GM08714 (cell line): ENCODE measurements around the gene TMEM92.
"Not testable (repeated sequence)": the region's sequence is repeated elsewhere in the genome, so short reads cannot be mapped to it uniquely, and the experiment has no call there.

Experiments used
- H3K4me3 ChIP-seq: fragments of 200-500 bp; sonication (Bioruptor generic); 2 replicates; pipeline ENCODE4 v1.5.1; 2014; ENCODE audit warnings: mild to moderate bottlenecking, low read length, inconsistent platforms
- ZNF274 ChIP-seq: IDR thresholded peaks from 2 replicates; pipeline ENCODE4 v1.6.1; 2012; ENCODE audit warnings: mild to moderate bottlenecking, low read depth, low read length

The TMEM92 gene

GRCh38 chr17:50312308-50312707 lies 38.0 kb downstream of the TMEM92 start:
- no peak overlapping the region for H3K4me3 ChIP-seq
- TF ChIP-seq ZNF274, result no peak

DNA sequence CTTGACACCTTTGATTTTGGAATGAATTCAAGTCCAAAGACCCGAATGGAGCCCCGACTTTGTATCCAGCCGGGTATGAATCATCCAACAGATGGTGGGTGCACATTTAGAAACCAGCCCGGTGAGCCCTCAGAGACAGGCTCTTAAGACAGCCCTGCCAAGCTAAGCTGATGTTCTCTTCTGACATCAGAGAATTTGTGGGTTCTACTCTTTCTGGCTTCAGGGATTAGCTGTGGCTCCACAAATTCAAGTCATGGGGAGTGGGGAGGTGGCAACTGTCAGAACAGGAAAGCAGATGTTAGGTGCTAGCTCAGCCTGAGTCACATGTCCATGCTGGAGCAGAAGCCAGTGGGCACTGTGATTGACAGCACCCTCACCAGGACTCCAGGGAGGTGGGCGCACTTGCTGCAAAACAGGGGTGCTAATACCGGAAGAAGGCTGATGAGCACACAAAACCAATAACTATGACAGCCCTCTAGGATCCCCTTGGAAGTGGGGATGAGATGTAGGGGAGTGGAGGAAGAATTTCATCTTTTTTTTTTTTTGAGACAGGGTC lies 40.3 kb downstream of the TMEM92 start:
- no peak for TF ChIP-seq ZNF274
- no peak overlapping the region for H3K4me3 ChIP-seq

GRCh38 chr17:50316016-50316587 lies 41.8 kb downstream of the TMEM92 start:
- H3K4me3 ChIP-seq, result no peak overlapping the region
- no peak for TF ChIP-seq ZNF274

- not testable (repeated sequence) for H3K4me3 ChIP-seq
These were observed 42.4 kb downstream of the TMEM92 start for GRCh38 chr17:50316660-50317059.

DNA sequence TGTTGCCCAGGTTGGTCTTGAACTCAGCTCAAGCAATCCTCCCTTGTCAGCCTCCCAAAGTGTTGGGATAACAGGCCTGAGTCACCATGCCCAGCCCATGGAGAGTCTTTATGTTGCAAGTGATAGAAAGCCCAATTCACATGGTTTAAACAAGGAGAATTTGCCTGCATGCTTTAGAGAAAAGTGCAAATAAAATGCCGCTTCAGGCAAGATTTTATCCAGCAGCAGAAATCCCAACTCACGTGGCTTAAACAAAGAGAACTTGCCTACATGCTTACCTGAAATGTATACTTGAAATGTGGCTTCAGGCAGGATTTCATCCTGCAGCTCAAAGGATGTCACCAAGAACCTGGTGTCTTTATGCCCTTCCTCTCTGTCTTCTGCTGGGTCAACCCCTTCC lies 42.9 kb downstream of the TMEM92 start:
- no peak for TF ChIP-seq ZNF274
- H3K4me3 ChIP-seq, result no peak overlapping the region

- no peak overlapping the region for H3K4me3 ChIP-seq
- TF ChIP-seq ZNF274, result no peak
These were observed 44.4 kb downstream of the TMEM92 start for GRCh38 chr17:50318501-50319285.

DNA sequence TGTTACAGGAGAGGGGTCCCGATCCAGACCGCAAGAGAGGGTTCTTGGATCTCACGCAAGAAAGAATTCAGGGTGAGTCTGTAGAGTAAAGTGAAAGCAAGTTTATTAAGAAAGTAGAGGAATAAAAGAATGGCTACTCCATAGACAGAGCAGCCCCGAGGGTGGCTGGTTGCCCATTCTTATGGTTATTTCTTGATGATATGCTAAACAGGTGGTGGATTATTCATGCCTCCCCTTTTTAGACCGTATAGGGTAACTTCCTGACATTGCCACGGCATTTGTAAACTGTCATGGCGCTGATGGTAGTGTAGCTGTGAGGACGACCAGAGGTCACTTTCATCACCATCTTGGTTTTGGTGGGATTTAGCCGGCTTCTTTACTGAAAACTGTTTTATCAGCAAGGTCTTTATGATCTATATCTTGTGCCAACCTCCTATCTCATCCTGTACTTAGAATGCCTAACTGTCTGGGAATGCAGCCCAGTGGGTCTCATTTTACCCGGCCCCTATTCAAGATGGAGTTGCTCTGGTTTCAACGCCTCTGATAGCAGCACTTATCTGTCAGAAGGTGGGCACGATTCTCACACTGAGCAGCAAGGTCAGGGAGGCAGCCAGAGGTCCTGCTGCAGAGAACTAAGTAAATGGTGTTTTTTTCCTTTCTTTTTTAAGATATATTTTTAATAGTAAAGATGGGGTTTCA lies 45.2 kb downstream of the TMEM92 start:
- no peak for TF ChIP-seq ZNF274
- no peak overlapping the region for H3K4me3 ChIP-seq

DNA sequence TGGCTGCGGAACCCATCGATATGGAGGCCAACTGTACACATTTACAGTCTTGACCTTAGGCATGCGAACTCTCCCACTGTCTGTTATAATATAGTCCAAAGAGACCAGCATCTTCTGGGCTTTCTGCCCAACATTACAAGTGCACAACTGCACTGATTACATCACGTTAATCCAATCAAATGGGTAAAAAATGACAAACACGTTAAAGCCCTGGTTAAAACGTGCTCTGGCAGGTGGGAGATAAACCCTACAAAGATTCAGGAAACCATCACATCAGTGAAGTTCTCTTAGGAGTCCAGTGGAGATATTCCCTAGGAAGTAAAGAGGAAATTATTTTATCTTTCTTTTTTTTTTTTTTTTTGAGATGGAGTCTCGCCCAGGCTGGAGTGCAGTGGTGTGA lies 48.0 kb downstream of the TMEM92 start:
- H3K4me3 ChIP-seq, result no peak overlapping the region
- no peak for TF ChIP-seq ZNF274

GRCh38 chr17:50323060-50323459 lies 48.8 kb downstream of the TMEM92 start:
- H3K4me3 ChIP-seq, result no peak overlapping the region
- no peak for TF ChIP-seq ZNF274

DNA sequence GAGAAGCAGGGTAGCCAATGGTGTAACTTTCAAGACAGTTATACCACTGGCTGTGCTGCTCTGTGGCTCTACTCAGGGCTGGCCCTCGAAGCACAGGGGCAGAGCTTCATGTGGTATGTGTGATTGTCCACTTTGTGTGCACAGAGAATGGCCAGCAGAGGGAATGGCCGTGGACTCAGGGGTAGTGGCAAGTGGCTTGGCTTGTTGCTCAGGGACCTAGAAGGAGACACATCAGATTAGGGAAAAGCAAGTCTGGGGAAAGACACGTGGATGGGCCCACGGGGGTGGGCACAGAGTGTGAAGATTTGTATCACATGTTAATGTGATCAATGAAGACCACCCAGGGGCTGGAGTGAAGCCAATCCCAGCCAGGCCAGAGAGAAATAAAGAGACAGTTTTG lies 51.6 kb downstream of the TMEM92 start:
- H3K4me3 ChIP-seq, result no peak overlapping the region

GRCh38 chr17:50326831-50327364 lies 52.6 kb downstream of the TMEM92 start:
- H3K4me3 ChIP-seq, result no peak overlapping the region
- no peak for TF ChIP-seq ZNF274

More for the DNA sequence above, 51.6 kb downstream of the TMEM92 start:
- TF ChIP-seq ZNF274, result no peak

- TF ChIP-seq ZNF274, result no peak
- H3K4me3 ChIP-seq, result no peak overlapping the region
These were observed 54.4 kb downstream of the TMEM92 start for GRCh38 chr17:50328363-50329325.

DNA sequence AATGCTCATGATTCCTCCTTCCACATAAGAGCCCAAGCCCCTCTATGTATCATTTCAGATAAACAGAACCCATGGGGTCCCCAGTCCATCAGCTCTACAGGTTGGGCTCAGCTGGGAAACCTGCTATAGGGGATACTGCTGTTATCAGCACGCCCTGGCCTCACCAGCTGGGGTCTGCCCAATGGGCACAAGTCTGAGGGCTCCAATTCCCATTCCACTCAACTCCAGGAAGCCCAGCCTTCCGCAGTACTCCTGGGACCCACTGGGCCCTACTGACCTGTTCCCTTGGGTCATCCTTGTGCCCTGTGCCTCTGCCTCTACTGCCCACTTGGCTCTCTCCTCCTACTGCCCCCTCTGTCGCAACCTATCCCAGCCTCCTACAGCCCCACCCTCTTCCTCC lies 55.5 kb downstream of the TMEM92 start:
- no peak for TF ChIP-seq ZNF274
- H3K4me3 ChIP-seq, result no peak overlapping the region
